Stimulated activated naive CD4-positive, alpha-beta T cell treated with Interleukin-2 at 50 U/mL for 16 hours (primary cell): ENCODE data around the gene CCDC149.

ENCODE experiments used
- DNase-seq: peaks from one replicate; lab custom pipeline; 2025; lab: John Stamatoyannopoulos, UW

The CCDC149 gene

GRCh38 chr4:24912252-24913118 lies at the start of gene CCDC149:
CCDC149 (minus strand) TSS chr4:24913042; CDS start chr4:24912864, 178 bp downstream.
- no peak for DNase-seq

- DNase-seq = no peak
These were observed 45.0 kb upstream of the CCDC149 start for GRCh38 chr4:24957886-24958285.

- no peak for DNase-seq
These were observed 43.9 kb upstream of the CCDC149 start for GRCh38 chr4:24956763-24957162.

- DNase-seq = no peak
These were observed 43.2 kb upstream of the CCDC149 start for GRCh38 chr4:24956091-24956490.

- DNase-seq = no peak
These were observed 39.8 kb upstream of the CCDC149 start for GRCh38 chr4:24952667-24953066.

- DNase-seq = no peak
These were observed 37.1 kb upstream of the CCDC149 start for GRCh38 chr4:24949970-24950369.

GRCh38 chr4:24937917-24938281 lies 25.1 kb upstream of the CCDC149 start:
- no peak for DNase-seq

GRCh38 chr4:24937176-24937916 lies 24.5 kb upstream of the CCDC149 start:
- no peak for DNase-seq

GRCh38 chr4:24935856-24936255 lies 23.0 kb upstream of the CCDC149 start:
- DNase-seq = no peak

- no peak for DNase-seq
These were observed 21.5 kb upstream of the CCDC149 start for GRCh38 chr4:24934311-24934710.

- no peak for DNase-seq
These were observed 20.9 kb upstream of the CCDC149 start for GRCh38 chr4:24933684-24934275.

GRCh38 chr4:24932515-24933225 lies 19.8 kb upstream of the CCDC149 start:
- DNase-seq = no peak

- no peak for DNase-seq
These were observed 17.3 kb upstream of the CCDC149 start for GRCh38 chr4:24930151-24930550.

GRCh38 chr4:24928708-24929107 lies 15.9 kb upstream of the CCDC149 start:
- no peak for DNase-seq

- no peak for DNase-seq
These were observed 14.2 kb upstream of the CCDC149 start for GRCh38 chr4:24927049-24927448.

GRCh38 chr4:24924309-24924781 lies 11.5 kb upstream of the CCDC149 start:
- DNase-seq = no peak

- DNase-seq = no peak
These were observed 10.7 kb upstream of the CCDC149 start for GRCh38 chr4:24923550-24923949.

- no peak for DNase-seq
These were observed 10.2 kb upstream of the CCDC149 start for GRCh38 chr4:24923002-24923401.

- no peak for DNase-seq
These were observed 9.6 kb upstream of the CCDC149 start for GRCh38 chr4:24922416-24922815.

GRCh38 chr4:24921491-24921890 lies 8.6 kb upstream of the CCDC149 start:
- no peak for DNase-seq

- DNase-seq = no peak
These were observed 7.2 kb upstream of the CCDC149 start for GRCh38 chr4:24920008-24920407.
